Omental fat pad (tissue), 4 donors: ENCODE data around the gene LSMEM2. TPM values are rescaled to one million over a fixed set of nuclear protein-coding genes. Genes with fewer than 3 reads are reported as not detected.
"Not testable (repeated sequence)": the region's sequence is repeated elsewhere in the genome, so short reads cannot be mapped to it uniquely, and the experiment has no call there.

ENCODE experiments used
- ATAC-seq: fragments of 150-250 bp; one replicate; pipeline ENCODE4 v1.9.1; 2016; ENCODE audit warnings: mild to moderate bottlenecking, moderate library complexity; ENCODE audit not compliant: low FRiP score
- DNase-seq: peaks from one replicate; pipeline ENCODE4 v3.0.0-alpha.2; 2019; ENCODE audit warnings: low spot score
- CTCF ChIP-seq, 3 donors: fragments of 450-650 bp; IDR thresholded peaks; one replicate each; pipeline ENCODE4 v1.5.1; 2016 to 2017; ENCODE audit warnings: antibody characterized with exemption in 3 of 3, mild to moderate bottlenecking in 3 of 3, moderate library complexity in 2 of 3
- total RNA-seq, 4 donors: library from RNA; depleted of rRNA; stranded (reverse); fragments of >200 nt; gene quantifications; one replicate each; pipeline ENCODE4 v1.1.0, GENCODE V29; 2016

The LSMEM2 gene
- total RNA-seq, 4 donors from 2014 or later, result not detected

- ATAC-seq (no peak), DNase-seq (peak; percentile 63)
Measured at GRCh38 chr3:50274371-50275104, 4.3 kb upstream of the LSMEM2 start.

GRCh38 chr3:50275141-50275995 is 3.5 kb upstream of the LSMEM2 start:
- no peak for ATAC-seq
- TF ChIP-seq CTCF (IDR thresholded peaks at IDR 0.05), result no peak
- DNase-seq, result no peak

More at GRCh38 chr3:50274371-50275104, 4.3 kb upstream of the LSMEM2 start:
- peak in 1 of 3 donors; percentile 19 for TF ChIP-seq CTCF (IDR thresholded peaks at IDR 0.05)

GRCh38 chr3:50275996-50276761 is 2.7 kb upstream of the LSMEM2 start:
- DNase-seq, result no peak
- ATAC-seq, result no peak
- no peak for TF ChIP-seq CTCF (IDR thresholded peaks at IDR 0.05)

GRCh38 chr3:50276762-50277101 is 2.2 kb upstream of the LSMEM2 start:
- no peak for DNase-seq
- no peak for TF ChIP-seq CTCF (IDR thresholded peaks at IDR 0.05)
- no peak for ATAC-seq

GRCh38 chr3:50278123-50278879 is 586 bp upstream of the LSMEM2 start:
- peak; percentile 2 for ATAC-seq
- no peak for DNase-seq
- TF ChIP-seq CTCF (IDR thresholded peaks at IDR 0.05), result no peak

GRCh38 chr3:50279255-50280016 is 549 bp downstream of the LSMEM2 start:
- no peak for TF ChIP-seq CTCF (IDR thresholded peaks at IDR 0.05)
- ATAC-seq (no peak), DNase-seq (no peak)

GRCh38 chr3:50284121-50284520 is 5.2 kb downstream of the LSMEM2 start:
- not testable (repeated sequence) for ATAC-seq, DNase-seq
